ENCODE measurements around the gene CTNND2.

CTNND2 gene, protein sequence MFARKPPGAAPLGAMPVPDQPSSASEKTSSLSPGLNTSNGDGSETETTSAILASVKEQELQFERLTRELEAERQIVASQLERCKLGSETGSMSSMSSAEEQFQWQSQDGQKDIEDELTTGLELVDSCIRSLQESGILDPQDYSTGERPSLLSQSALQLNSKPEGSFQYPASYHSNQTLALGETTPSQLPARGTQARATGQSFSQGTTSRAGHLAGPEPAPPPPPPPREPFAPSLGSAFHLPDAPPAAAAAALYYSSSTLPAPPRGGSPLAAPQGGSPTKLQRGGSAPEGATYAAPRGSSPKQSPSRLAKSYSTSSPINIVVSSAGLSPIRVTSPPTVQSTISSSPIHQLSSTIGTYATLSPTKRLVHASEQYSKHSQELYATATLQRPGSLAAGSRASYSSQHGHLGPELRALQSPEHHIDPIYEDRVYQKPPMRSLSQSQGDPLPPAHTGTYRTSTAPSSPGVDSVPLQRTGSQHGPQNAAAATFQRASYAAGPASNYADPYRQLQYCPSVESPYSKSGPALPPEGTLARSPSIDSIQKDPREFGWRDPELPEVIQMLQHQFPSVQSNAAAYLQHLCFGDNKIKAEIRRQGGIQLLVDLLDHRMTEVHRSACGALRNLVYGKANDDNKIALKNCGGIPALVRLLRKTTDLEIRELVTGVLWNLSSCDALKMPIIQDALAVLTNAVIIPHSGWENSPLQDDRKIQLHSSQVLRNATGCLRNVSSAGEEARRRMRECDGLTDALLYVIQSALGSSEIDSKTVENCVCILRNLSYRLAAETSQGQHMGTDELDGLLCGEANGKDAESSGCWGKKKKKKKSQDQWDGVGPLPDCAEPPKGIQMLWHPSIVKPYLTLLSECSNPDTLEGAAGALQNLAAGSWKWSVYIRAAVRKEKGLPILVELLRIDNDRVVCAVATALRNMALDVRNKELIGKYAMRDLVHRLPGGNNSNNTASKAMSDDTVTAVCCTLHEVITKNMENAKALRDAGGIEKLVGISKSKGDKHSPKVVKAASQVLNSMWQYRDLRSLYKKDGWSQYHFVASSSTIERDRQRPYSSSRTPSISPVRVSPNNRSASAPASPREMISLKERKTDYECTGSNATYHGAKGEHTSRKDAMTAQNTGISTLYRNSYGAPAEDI (N-terminal part only)

DNA sequence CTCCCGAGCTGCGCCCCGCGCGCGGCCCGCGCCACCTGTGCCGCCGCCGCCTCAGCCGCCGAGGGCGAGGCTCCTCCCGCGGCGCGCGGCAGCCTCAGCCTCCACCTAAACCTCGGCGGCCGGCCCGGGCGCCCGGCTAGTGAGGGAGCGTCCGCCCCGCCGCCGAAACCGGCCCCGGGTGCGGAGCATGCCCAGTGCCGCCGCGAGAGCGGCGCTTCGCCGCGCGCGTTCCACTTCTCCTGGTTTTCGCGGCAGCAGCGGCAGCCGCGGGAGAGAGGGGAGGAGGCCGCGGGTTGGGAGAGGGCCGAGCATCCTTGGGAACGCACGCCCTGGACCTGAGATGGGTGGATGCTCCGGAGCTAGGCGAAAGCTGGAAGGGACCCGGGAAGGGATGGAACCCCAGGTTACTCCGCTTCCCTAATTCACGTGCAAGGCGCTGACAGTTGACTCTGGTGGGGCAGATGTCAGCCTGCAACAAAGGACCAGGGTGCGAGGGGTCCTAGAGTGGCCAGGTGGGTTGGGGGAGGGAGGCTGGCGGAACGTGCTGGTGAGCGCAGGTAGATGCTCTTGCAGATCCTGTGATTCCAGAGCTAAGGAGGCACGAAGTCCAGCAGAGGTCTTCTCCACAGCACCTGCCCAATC, at the start of gene CTNND2:
CTNND2 (minus strand) TSS at position 182 of the 642 bp plus-strand sequence. CDS start 593 bp downstream, outside the sequence.
- DNase-seq = peak; percentile 86

DNA sequence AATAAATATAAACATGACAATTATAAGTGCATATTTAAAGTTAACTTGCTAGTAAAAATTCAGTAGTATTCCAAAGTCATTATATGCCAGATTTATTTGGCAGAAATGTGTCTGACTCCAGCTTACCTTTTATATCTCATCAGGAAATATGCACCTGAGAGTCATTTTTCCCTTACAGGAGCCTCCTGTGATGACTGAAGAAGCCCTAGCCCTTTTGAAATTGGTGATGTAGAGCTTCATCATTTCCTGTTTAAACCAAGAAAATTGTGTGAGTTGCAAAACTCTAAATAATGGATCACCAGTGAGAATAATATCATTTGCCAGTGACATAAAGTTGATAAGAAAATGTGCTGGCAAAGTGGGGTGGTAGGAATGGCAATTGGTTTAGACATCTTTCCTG, 42.1 kb upstream of the CTNND2 start:
- no peak for DNase-seq

DNA sequence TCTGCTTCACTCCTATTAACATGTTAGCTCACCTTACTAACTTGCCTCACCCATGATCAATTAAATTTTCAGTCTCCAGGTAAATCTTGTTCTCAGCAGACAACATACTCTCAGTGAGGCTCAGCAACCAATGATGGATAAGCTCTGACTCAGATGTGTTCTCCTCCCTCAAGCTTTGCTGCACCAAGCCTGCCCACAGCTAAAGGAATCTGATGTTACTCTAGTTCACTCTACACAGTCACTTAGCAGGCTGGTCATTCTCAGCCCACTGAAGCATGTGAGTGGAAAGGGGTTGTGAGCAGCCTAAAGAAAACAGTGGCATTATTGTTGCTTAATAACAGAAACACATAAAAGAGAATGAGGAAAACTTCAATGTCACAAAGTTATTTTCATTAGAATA, 37.3 kb upstream of the CTNND2 start:
- DNase-seq = no peak

DNA sequence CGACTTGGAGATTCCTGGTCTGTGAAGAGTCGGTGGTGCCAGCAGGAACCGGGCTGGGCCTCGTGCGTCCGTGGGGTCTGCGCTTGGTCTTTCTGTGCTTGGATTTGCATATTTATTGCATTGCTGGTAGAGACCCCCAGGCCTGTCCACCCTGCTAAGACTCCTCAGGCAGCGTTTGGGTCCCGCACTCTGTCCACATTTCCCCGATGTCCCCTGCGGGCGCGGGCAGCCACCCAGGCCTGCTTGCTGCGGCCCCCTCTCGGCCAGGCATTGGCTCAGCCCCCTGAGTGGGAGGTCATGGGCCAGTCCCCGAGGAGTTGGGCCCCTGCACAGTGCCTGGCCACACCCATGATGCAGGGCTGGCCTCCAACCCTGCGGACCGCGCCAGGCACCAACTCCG, 27.4 kb upstream of the CTNND2 start:
- DNase-seq = no peak

DNA sequence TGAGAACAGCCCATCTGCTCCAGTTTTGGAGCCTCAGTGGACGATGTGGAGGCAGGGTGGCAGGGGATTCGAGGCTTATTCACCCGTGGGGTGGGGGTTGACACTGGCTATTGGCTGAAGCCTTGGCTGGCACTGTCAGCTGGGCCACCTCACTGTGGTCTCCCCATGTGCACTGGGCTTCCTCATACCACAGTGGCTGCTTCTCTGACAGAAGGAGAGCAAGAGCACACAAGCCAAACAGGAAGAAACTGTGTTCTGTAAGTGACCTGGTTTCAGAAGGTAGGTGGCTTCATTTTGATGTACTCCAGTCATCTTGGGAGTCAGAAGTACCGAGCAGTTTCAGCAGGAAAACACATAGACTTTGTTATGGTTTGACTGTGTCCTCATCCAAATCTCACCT, 24.7 kb upstream of the CTNND2 start:
- DNase-seq = no peak

DNA sequence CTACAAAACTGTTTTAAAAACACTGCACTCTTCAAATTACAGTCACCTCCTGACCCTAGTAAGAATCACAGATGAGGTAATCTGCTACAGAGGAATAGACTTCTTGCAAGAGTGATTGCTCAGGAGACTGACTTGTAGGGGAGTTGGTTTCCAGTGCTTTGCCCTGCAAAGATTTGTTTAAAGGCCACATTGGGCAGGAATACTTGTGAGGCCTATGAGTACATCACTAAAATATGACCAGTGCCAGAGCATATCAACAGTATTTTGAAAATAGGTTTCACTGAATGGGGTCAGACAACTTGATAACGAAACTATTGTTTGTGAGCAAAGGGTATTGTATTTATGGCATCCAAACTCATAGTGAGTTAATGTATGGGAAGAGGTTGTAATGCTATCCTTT, 21.5 kb upstream of the CTNND2 start:
- no peak for DNase-seq

DNA sequence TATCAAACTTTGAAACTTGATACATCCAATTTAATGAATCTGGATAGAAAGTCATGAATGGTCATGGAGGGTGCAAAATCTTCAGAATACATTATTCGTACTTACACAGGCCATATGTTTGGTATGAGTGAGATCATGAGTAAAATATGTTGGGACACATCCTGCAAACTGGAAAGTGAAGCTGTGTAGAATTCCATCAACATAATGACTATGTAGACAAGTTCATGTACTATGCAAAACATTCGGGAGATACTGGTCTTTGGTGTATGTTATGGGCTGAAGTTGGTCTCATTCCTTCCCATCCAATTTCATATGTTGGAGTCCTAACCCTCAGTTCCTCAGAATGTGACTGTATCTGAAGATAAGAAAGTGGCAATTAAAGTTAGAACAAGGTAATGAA, 18.1 kb upstream of the CTNND2 start:
- no peak for DNase-seq

DNA sequence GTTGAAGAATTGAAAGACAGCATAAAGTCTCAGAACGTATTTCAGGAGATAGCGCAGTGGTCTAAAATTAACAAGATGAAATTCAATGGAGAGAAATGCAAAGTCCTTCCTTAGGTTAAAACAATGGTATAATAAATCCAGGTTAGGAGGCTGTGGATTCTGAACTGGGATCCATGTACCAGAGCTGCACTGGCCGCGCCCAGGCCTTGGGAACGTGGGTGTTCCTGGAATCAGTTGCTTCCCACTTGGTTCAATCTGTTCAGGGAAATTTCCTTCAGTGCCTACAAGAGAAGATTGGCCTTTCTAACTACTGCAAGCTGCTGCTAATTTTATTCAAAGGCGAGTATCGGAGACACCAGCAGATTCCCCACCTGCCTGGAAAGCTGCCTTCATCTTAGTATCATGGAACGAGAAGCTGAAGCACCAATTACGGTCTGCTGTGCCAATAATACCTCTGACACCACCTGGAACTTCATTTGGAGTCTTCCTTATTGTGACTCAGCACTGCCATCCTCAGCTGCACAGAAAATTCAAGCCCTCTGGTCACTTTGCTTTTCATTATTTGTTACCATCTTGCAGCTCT, 14.3 kb upstream of the CTNND2 start:
- peak; percentile 25 for DNase-seq

DNA sequence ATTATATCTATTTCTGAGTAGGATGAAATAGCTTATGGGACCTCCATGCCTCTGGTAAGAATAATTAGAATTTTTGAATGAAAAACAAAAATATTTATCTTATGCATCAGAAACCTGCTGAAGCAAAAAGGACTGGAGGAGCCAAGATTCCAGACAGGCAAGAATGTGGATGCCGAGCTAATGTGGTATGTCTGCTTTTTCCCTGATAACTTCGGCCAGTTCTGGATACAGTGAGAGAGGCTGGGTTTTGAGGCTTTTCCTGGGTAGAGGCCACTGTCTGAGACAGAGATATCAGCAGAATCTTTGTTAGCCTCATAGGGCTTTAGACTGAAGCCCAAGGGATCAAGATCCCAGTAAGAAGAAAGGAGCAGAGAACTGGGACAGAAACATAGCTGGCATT, 5.2 kb upstream of the CTNND2 start:
- no peak for DNase-seq

DNA sequence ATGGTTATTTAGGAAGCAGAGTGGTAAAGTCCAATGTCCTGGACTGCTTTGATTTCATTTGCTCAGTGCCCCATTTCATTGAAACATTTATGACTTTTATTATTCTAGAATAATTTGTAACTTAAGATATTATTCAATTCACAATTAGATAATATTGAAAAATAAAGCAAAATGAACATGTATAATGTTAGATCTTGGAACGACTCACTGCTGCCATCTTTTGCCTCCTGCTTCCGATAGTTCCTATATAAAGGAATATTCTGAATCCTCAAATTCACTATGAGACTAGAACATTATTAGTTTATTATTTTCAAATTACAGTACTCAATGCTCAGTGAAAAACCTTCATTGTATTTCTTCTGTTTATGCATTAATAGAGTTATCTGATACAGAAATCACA, 2.3 kb upstream of the CTNND2 start:
- no peak for DNase-seq

DNA sequence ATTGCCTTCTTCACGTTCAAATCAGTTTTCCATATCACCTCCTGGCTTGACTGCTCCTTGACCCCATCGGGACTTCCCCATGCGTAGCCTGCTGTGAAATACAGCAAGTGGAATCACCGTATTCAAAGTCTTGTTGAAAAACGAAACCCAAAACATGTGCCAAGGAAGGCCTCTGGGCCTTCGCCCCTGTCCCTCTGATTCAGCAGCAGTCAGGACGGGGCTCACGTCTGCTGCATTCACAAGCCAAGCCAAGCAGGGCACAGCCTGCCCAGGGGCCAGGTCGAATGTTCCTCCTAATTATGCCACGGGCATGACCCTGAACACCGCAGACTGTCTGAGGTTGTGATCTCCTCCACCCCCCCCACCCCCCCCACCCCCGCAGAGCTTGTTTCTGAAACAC, 960 bp upstream of the CTNND2 start:
- DNase-seq = no peak

DNA sequence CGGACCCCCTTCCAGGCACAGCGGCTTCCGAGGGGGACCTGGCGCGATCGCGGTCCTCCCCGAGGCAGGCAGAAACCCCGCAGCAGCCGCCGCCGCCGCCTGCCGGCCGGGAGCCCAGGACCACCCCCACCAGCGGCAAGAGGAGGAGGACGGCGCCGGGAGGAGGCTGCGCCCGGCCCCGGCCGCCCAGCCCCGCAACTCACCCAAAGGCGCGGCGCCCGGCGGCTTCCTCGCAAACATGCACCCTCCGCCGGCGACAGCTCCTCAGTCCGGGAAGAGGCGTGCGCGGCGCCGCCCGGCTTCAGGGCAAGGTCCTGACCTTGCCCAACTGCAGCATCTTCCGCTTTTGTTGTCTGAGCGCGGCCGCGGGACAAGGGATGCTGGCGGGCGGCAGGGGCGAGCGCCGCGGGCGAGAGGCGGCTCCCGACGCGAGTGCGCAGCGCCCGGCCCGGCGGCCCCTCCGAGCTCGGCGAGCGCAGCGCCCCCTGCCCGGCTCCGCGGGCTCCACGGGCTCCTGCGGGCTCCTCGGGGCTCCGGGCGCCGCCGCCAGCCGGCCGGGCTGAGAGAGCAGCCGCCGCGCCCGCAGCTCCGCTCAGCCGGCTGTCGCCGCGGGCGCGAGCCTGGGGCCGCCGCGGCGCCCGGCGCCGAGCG, 507 bp downstream of the CTNND2 start:
- DNase-seq = no peak

DNA sequence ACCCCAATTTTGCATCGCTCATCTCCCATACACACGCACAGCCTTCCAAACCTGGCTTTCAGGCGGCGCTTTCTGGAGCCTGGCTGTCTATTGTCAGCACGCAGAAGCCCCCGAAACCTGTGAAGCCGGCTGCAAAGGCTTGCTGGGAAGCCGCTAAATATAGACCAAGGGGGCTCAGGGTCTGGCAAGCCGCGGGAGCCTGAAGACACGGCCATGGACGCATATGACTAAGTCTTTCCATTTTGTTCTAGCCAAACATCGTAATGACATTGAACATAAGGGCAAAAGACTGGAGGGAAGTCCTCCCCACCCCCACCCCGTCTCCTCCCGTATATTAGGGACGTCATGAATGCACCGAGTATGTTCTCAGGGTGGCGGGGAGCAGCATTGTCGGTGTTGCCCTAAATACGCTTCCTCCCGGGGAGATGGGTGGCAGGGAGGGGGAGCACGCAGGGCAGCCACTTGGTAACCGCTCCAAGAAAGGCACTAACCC, 1.1 kb downstream of the CTNND2 start:
- peak; percentile 39 for DNase-seq

DNA sequence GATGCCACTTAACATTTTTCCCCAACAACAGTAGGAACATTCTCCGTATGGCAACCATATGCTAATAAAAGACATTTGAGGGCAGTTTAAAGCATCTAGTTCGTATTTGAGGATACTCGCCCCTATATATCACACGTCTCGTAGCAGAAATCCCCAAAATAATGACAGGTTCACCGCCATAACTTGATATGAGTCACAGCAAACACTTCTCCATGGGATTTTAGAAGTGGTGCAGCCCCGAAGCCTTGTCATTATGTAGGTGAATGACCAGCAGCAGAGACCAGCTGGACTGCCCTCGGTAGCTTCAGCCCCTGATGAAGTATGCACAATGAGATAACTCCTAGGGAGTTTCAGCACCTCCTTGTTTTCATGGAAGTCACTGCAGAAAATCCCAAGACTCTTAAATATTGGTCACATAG, 2.0 kb downstream of the CTNND2 start:
- peak; percentile 3 for DNase-seq

DNA sequence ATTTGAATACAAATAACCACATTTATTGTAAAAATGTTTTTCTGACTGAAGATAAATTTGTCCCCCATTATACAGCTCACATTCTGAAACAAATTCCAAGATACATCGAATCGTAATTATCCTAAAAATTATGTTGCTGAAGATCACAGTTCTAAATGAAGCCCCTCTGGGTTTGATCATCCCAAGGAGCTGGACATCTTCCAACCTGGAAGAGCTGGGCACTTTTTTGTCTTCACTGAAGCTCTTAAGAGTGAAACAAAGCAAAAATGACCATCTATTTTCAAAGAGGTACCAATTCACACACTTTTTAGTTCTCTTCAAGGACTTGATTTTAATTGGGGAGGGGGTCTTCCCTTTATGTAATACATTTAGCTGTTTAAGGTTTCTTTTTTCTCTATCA, 5.5 kb downstream of the CTNND2 start:
- no peak for DNase-seq

DNA sequence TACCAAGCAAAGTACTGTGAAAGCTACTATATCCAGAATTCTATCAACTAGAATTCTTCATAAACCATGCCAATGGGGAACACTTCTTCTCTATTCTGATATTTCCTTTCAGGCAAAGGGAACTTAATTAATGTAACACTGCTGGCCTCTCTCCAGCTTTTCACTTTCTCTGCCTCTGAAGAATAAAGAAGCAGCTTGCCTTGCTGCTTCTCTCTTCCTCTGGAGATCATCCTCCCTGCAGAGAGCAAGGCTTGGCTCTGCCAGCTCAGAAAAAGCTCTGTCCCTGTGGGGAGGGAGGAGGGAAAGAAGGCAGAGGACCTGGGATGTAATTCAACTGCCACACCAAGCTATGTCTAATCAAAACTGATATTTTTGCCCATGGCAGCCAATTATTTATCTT, 6.5 kb downstream of the CTNND2 start:
- DNase-seq = no peak

DNA sequence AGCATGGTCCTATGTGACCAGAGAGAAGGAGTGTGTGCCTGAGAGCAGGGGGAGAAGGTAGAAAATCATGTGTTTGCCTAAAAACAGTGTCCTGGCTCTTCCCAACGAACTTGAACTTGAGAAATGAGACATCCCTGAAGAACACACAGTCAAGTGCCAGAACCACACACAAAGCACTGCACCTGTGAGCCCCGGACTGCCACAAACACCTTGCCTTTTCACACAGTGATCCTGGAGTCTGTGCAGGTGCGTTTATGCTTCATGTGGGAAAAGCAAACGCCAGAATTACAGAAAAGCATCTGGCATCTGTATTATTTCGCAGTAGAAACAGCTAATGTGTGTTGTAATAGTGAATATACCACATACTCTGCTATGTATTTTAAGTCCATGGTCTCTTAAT, 9.3 kb downstream of the CTNND2 start:
- no peak for DNase-seq

DNA sequence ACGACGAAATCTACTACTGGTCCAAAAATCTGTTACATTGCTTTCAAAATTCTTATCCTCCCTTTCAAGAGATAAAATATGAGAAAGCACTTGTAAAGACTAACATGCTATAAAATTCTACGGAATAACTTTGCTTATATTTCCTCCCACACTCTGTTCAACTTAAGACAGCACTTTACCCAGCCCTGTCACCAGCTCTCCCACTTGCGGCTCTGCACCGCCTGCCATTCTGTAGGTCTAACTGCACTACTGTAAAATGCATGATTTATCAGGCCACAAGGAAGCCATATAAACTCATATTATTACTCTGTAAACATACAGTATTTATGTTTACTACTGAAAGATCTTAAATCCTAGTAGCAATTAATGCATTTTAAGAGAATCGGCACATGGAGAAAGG, 11.4 kb downstream of the CTNND2 start:
- DNase-seq = no peak

DNA sequence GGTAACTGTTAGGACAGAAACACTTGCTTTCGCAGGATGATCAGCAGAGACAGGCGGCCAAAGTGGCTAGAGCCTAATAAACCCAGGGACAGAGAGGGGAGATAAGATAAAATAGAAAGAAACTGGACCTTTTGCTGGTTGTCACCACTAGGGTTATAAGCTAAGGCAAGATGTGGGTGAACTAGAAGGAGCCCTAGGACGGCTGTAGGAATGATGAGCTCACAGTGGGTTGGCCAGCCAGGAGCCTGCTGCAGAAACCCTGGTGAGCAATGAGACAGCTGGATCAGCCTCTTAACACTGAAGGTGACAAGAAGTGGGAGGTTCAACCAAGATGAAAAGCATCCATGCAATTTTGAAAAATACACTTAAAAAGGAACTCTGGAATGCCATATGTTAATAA, 13.5 kb downstream of the CTNND2 start:
- DNase-seq = no peak

DNA sequence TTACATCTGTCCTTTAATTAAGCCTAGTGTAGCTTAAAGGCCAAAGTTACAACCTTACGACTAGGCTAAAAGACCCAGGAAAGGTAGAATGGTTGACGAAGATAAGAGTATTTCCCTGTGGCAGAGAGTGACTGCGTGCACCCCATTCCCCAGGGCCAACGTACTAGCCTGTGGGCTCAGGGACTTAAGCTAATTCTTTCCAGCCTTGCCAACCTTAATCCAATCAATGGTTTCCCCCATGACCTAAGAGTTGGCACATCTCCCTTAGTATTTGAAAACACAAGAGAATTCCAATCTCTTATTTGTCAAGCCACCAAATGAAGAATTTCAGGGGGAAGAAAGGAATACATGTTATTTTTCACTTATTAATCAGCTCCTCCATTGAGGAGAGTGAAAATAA, 16.0 kb downstream of the CTNND2 start:
- DNase-seq = no peak

DNA sequence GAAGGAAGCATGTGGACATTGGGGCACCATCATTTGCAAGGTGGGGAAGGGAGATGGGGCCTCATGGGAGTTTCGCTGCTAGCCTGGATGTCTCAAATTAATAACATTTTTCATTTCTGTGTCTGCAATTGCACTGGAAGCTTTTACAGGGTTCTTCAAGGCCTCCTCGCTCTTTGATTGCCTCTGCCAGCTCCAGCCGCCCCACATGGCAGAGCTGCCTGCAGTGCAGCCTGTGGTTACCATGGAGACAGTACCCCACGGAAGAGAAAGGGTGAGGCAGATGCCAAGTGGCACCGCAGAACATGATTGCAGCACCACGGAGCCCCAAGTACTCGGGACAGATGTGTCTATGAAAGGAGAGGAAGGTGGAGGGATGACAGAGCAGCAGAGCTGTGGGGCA, 25.4 kb downstream of the CTNND2 start:
- peak; percentile 30 for DNase-seq

DNA sequence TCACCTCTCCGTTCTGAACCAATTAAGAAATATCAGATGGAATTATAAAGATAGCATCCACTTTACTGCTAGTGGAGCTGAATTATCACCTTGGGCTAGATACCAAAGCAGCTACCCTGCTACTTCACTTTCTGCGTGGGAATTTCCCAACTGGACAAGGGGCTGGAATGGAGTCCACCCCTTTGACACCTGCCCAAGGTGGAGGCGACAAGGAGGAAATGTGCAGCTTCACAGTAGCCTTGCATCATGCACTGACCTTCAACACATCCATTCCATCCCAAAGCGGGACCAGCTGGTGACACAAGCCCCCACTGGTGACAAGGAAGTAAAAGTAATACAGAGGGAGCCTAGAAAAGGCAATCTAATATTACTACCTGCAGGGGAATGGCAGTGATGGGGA, 30.7 kb downstream of the CTNND2 start:
- no peak for DNase-seq

All from NCI-H69 (cell line).